H9 (cell line): ENCODE results near the gene BRAF. TPM values are rescaled to one million over a fixed set of nuclear protein-coding genes. Genes with fewer than 3 reads are reported as not detected.

Experiments
- DNase-seq: peaks from one replicate; pipeline ENCODE4 v3.0.0-alpha.2; 2017
- H2AFZ ChIP-seq: one replicate; pipeline ENCODE4 v1.6.1; 2013; ENCODE audit warnings: mild to moderate bottlenecking, low read length, control low read depth, moderate library complexity
- H2AK5ac ChIP-seq: 2 replicates; pipeline ENCODE4 v1.6.1; 2013; ENCODE audit warnings: low read length, control low read depth, mixed read lengths; ENCODE audit not compliant: insufficient read length
- H2BK120ac ChIP-seq: one replicate; pipeline ENCODE4 v1.6.1; 2013; ENCODE audit warnings: low read depth, mild to moderate bottlenecking, low read length, control low read depth, inconsistent platforms; ENCODE audit not compliant: poor library complexity, severe bottlenecking
- H2BK12ac ChIP-seq: 2 replicates; pipeline ENCODE4 v1.6.1; 2013; ENCODE audit warnings: low read length, control low read depth, mixed read lengths, low read depth; ENCODE audit not compliant: insufficient read length
- H2BK15ac ChIP-seq: 2 replicates; pipeline ENCODE4 v1.6.1; 2013; ENCODE audit warnings: low read depth, low read length, control low read depth
- H2BK20ac ChIP-seq: one replicate; pipeline ENCODE4 v1.6.1; 2013; ENCODE audit warnings: low read depth, mild to moderate bottlenecking, low read length, control low read depth, inconsistent platforms; ENCODE audit not compliant: poor library complexity, severe bottlenecking
- H2BK5ac ChIP-seq: 2 replicates; pipeline ENCODE4 v1.6.1; 2013; ENCODE audit warnings: low read length, control low read depth, mixed read lengths; ENCODE audit not compliant: insufficient read length
- H3K14ac ChIP-seq: 2 replicates; pipeline ENCODE4 v1.6.1; 2013; ENCODE audit warnings: low read length, control low read depth; ENCODE audit not compliant: insufficient read depth
- H3K18ac ChIP-seq: 2 replicates; pipeline ENCODE4 v1.6.1; 2013; ENCODE audit warnings: low read depth, mild to moderate bottlenecking, mixed read lengths, low read length, control low read depth; ENCODE audit not compliant: insufficient read length
- H3K23ac ChIP-seq: 2 replicates; pipeline ENCODE4 v1.6.1; 2013; ENCODE audit warnings: low read length, control low read depth, mixed read lengths, low read depth; ENCODE audit not compliant: insufficient read length
- H3K23me2 ChIP-seq: 2 replicates; pipeline ENCODE4 v1.6.1; 2013; ENCODE audit warnings: low read depth, mild to moderate bottlenecking, mixed read lengths, low read length, control low read depth; ENCODE audit not compliant: insufficient read length, poor library complexity, severe bottlenecking
- H3K27ac ChIP-seq: 2 replicates; pipeline ENCODE4 v1.5.1; 2013; ENCODE audit warnings: low read length, control low read depth, mixed read lengths, low read depth; ENCODE audit not compliant: insufficient read length
- H3K27me3 ChIP-seq: 2 replicates; pipeline ENCODE4 v1.6.1; 2013; ENCODE audit warnings: low read length, control low read depth, inconsistent platforms; ENCODE audit not compliant: insufficient read depth
- H3K4ac ChIP-seq: 2 replicates; pipeline ENCODE4 v1.6.1; 2013; ENCODE audit warnings: low read depth, mild to moderate bottlenecking, control low read depth, inconsistent platforms, low read length, moderate library complexity
- H3K4me1 ChIP-seq: 2 replicates; pipeline ENCODE4 v1.6.1; 2013; ENCODE audit warnings: low read length, control low read depth, inconsistent platforms; ENCODE audit not compliant: insufficient read depth
- H3K4me2 ChIP-seq: 2 replicates; pipeline ENCODE4 v1.6.1; 2013; ENCODE audit warnings: low read length, control low read depth, mixed read lengths; ENCODE audit not compliant: insufficient read length, insufficient read depth
- H3K56ac ChIP-seq: 2 replicates; pipeline ENCODE4 v1.6.1; 2013; ENCODE audit warnings: low read depth, mild to moderate bottlenecking, mixed read lengths, low read length, control low read depth; ENCODE audit not compliant: insufficient read length
- H3K79me1 ChIP-seq: 2 replicates; pipeline ENCODE4 v1.6.1; 2013; ENCODE audit warnings: low read depth, mild to moderate bottlenecking, moderate library complexity, low read length, control low read depth, inconsistent platforms; ENCODE audit not compliant: insufficient read depth, poor library complexity, severe bottlenecking
- H3K79me2 ChIP-seq: 2 replicates; pipeline ENCODE4 v1.6.1; 2013; ENCODE audit warnings: low read length, control low read depth, inconsistent platforms; ENCODE audit not compliant: insufficient read depth
- H3K9ac ChIP-seq: 2 replicates; pipeline ENCODE4 v1.6.1; 2013; ENCODE audit warnings: low read length, control low read depth, mixed read lengths; ENCODE audit not compliant: insufficient read length; ENCODE audit errors: extremely low read depth
- H3K9me3 ChIP-seq: one replicate; pipeline ENCODE4 v1.6.1; 2013; ENCODE audit warnings: low read depth, low read length, inconsistent platforms; ENCODE audit not compliant: control insufficient read depth
- H3T11ph ChIP-seq: one replicate; pipeline ENCODE4 v1.6.1; 2013; ENCODE audit warnings: mild to moderate bottlenecking, low read length, control low read depth, inconsistent platforms
- H4K20me1 ChIP-seq: one replicate; pipeline ENCODE4 v1.6.1; 2013; ENCODE audit not compliant: control insufficient read depth, insufficient read length, insufficient read depth
- H4K5ac ChIP-seq: 2 replicates; pipeline ENCODE4 v1.6.1; 2013; ENCODE audit warnings: low read depth, mild to moderate bottlenecking, mixed read lengths, low read length, control low read depth; ENCODE audit not compliant: insufficient read length
- H4K8ac ChIP-seq: replicated peaks from 2 replicates; pipeline ENCODE4 v1.6.1; 2013; ENCODE audit warnings: low read length, control low read depth, mixed read lengths, low read depth; ENCODE audit not compliant: insufficient read length
- H4K91ac ChIP-seq: 2 replicates; pipeline ENCODE4 v1.6.1; 2013; ENCODE audit warnings: low read depth, mild to moderate bottlenecking, moderate library complexity, mixed read lengths, low read length, control low read depth; ENCODE audit not compliant: insufficient read length
- H3K27ac Mint-ChIP-seq, 3 experiments: 2 replicates in 2 of 3; 3 replicates in 1 of 3; pipeline ENCODE4 v1.8.0; 2020 to 2021; ENCODE audit warnings: mixed read lengths in 3 of 3, mild to moderate bottlenecking in 1 of 3, moderate library complexity in 1 of 3
- H3K27me3 Mint-ChIP-seq: 2 replicates; pipeline ENCODE4 v1.8.0; 2021; ENCODE audit warnings: low read depth, mild to moderate bottlenecking, moderate library complexity, mixed read lengths
- H3K36me3 Mint-ChIP-seq, 3 experiments: 2 replicates in 2 of 3; 3 replicates in 1 of 3; pipeline ENCODE4 v1.8.0; 2020 to 2021; ENCODE audit warnings: low read depth in 3 of 3, mixed read lengths in 3 of 3; ENCODE audit not compliant: insufficient read depth in 1 of 3
- H3K4me1 Mint-ChIP-seq, 2 experiments: 2 replicates each; pipeline ENCODE4 v1.8.0; 2020; ENCODE audit warnings: mixed read lengths in 2 of 2
- H3K4me3 Mint-ChIP-seq, 2 experiments: 2 replicates in 1 of 2; 3 replicates in 1 of 2; pipeline ENCODE4 v1.8.0; 2020 to 2021; ENCODE audit warnings: mild to moderate bottlenecking in 2 of 2, mixed read lengths in 2 of 2, moderate library complexity in 1 of 2
- H3K9me3 Mint-ChIP-seq, 2 experiments: 2 replicates in 1 of 2; 3 replicates in 1 of 2; pipeline ENCODE4 v1.8.0; 2020; ENCODE audit warnings: mild to moderate bottlenecking in 2 of 2, mixed read lengths in 2 of 2, moderate library complexity in 1 of 2
- CTCF ChIP-seq: fragments of 200-600 bp; sonication (generic); conservative IDR thresholded peaks from 3 replicates; pipeline ENCODE4 v1.8.0; 2021; ENCODE audit warnings: antibody characterized with exemption, mild to moderate bottlenecking
- WGBS: extraction: QIAGEN DNeasy Blood & Tissue Kit; methylation state at CpG from one replicate; pipeline ENCODE4 v1.1.7; 2013; ENCODE audit warnings: missing lambda C conversion rate, low lambda C conversion rate, mixed read lengths; ENCODE audit not compliant: insufficient read length; ENCODE audit errors: extremely low coverage; 5-methylcytosine and 5-hydroxymethylcytosine counted together
- total RNA-seq: library from RNA; stranded (reverse); gene quantifications from 2 replicates; pipeline ENCODE4 v1.2.1, GENCODE V29; 2021

Gene BRAF
- total RNA-seq, 1 experiment from 2014 or later: 32.9 TPM

GRCh38 chr7:140678081-140678815 is 246.5 kb downstream of the BRAF start:
- Histone ChIP-seq H3T11ph (no peak overlapping the region), H3K23me2 (peaks cover 4% of the 10 kb centered on the region), H3K4me1 (no peaks in the 10 kb centered on the region), H3K14ac (no peak overlapping the region; the same call in 1 of the 2 replicates), H4K20me1 (no peaks in the 10 kb centered on the region), H2AK5ac (no peak overlapping the region), H2AFZ (no peak overlapping the region), H3K79me1 (no peaks in the 10 kb centered on the region), H3K4ac (no peak overlapping the region), H3K9me3 (no peaks in the 10 kb centered on the region), H2BK12ac (no peak overlapping the region), H3K79me2 (no peaks in the 10 kb centered on the region), H3K27ac (no peak overlapping the region), H2BK5ac (no peak overlapping the region), H3K23ac (no peak overlapping the region), H3K56ac (no peak overlapping the region), H3K9ac (no peak overlapping the region), H2BK20ac (no peak overlapping the region), H3K4me2 (no peak overlapping the region), H2BK15ac (no peak overlapping the region), H4K91ac (peak overlapping the region; percentile 27), H2BK120ac (no peak overlapping the region), H3K18ac (no peak overlapping the region), H3K27me3 (no peaks in the 10 kb centered on the region; the same call in 1 of the 2 replicates), H4K5ac (no peak overlapping the region), H4K8ac (no peak overlapping the region)
- WGBS: no CpG with 5 or more reads among the region's 20 CpGs
- Mint-ChIP-seq H3K27ac (peak overlapping the region in 1 of 3 experiments; percentile 58; a peak in 2 of 7 replicates), H3K9me3 (no peaks in the 10 kb centered on the region), H3K36me3 (peaks cover 1 to 27% (median 10%) of the 10 kb centered on the region in 3 experiments; a peak in 6 of 7 replicates), H3K4me3 (no peak overlapping the region; a peak in 1 of 5 replicates), H3K4me1 (peaks cover 7 to 10% of the 10 kb centered on the region in 2 experiments), H3K27me3 (peaks cover 3% of the 10 kb centered on the region; the same call in 1 of the 2 replicates)
- DNase-seq: no peak
- no peak for TF ChIP-seq CTCF
